CD4-positive, alpha-beta T cell treated with Interleukin-15 for 4 hours (primary cell): Measurements from ENCODE around the gene SYNE2.
A peak's percentile ranks its signal among the peaks of the same experiment; 100 is the strongest.

Experiments
- DNase-seq: peaks from one replicate; pipeline ENCODE4 v3.0.0-alpha.2; 2020; ENCODE audit warnings: low spot score

Gene SYNE2

DNA sequence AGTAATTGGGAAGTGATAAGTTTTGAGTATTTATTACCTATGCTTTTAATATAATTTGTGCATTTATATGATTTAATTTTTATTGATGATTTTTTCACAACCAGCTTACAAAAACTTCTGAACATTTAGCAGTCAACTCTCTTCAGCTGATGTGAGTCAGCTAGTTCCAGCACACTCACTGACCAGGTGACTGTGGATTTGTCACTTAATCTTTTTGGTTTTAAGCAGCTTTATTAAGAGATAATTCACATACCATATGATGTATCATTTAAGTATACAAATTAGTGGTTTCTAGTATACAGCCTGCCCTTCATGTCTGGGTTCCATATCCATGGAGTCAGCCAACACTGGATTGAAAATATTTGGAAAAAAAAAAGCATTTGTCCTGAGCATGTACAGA is 103.5 kb downstream of the SYNE2 start:
- no peak for DNase-seq

GRCh38 chr14:63960926-63961567 is 108.2 kb downstream of the SYNE2 start:
- no peak for DNase-seq

DNA sequence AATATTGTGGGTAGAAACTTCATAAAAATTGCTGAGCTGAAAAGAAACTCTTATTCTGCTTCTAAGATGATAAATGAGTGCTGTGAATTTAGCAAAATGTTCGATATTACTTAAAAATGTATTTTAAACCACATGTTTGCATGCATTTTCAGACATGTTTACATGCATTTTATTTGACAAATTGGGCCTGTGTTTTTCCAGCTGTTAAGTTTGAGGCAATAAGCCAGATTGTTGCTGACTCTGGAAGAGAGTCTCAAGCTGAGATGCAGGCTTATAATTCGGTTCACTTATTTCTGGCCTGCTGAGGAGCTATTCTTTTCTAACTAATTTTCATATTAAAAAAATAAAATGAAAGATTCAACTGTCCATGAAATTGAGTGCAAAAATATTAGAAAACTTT is 110.1 kb downstream of the SYNE2 start:
- DNase-seq, result no peak

GRCh38 chr14:63963439-63963838 is 110.6 kb downstream of the SYNE2 start:
- DNase-seq, result no peak

GRCh38 chr14:63964113-63964512 is 111.3 kb downstream of the SYNE2 start:
- DNase-seq, result no peak

DNA sequence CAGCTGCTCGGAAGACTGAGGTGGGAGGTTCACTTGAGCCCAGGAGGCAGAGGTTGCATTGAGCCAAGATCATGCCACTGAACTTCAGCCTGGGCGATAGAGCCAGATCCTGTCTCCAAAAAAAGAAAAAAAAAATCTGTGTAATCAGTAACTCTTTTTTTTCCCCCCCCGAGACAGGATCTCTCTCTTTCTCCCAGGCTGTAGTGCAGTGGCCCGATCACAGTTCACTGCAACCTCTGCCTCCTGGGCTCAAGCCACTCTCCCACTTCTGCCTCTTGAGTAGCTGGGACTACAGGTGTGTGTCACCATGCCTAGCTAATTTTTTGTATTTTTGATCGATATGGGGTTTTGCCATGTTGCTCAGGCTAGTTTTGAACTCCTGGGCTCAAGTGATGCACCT is 113.6 kb downstream of the SYNE2 start:
- no peak for DNase-seq

GRCh38 chr14:63972323-63972932 is 119.6 kb downstream of the SYNE2 start:
- no peak for DNase-seq

GRCh38 chr14:63974176-63974575 is 121.4 kb downstream of the SYNE2 start:
- DNase-seq, result no peak

DNA sequence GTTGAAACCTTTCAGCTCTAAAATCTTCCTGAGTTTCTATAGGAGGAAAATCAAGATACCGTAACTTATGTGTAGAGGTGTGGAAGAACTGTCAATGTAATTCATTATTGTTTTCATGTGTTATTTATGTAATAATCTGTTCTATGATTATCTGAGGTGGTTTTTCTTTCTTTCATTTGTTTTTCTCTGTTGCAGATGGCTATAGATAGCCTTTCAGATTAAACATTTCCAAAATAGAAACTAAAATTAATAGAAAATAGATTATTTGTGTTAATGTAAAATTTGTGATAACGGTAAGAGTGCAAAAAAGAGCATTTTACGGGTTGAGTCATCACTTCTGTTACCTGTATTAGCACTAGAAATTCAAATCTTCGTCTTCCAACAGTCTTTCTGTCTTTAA is 128.8 kb downstream of the SYNE2 start:
- no peak for DNase-seq

DNA sequence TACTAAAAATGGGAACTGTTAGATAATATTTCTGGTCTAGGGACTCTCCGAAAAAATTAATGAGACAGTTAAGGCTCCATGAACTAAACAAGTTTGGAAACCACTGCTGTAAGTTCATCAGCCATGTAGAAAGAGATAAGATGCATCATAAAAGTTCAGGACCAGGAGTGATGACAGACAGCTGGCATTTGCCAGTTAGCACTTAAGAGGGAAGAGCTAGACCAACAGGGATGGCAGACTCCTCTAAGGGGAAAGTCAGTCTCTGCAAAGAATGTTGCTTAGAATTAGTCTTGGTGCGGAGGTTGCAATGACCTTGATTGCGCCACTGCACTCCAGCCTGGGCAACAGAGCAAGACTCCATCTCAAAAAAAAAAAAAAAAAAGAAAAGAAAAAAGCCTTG is 129.4 kb downstream of the SYNE2 start:
- no peak for DNase-seq

GRCh38 chr14:63982629-63983028 is 129.8 kb downstream of the SYNE2 start:
- no peak for DNase-seq

DNA sequence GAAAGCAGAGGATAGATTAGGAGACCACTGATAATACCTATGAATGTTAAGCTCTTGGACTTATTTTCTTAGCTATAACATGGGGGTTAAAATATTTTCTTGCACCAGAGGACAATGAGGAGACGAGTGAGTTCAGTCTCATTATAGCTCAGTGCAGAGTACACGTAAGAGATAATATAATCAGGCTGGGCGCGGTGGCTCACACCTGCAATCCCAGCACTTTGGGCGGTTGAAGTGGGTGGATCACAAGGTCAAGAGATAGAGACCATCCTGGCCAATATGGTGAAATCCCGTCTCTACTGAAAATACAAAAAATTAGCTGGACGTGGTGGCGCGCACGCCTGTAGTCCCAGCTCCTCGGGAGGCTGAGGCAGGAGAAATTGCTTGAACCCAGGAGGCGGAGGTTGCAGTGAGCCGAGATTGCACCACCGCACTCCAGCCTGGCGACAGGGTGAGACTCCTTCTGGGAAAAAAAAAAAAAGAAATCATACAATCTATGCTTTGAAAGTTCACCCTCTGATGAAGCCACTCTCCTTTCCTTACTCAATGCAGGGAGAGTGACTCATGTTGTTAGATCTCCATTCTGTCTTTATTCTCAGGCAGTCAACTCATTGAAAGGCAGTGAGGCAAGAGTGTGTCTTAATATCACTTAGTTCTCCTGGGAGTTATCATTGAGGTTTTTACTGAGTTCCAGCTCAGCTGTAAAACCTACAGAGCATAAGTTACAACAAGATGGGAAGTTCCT is 134.2 kb downstream of the SYNE2 start:
- no peak for DNase-seq

DNA sequence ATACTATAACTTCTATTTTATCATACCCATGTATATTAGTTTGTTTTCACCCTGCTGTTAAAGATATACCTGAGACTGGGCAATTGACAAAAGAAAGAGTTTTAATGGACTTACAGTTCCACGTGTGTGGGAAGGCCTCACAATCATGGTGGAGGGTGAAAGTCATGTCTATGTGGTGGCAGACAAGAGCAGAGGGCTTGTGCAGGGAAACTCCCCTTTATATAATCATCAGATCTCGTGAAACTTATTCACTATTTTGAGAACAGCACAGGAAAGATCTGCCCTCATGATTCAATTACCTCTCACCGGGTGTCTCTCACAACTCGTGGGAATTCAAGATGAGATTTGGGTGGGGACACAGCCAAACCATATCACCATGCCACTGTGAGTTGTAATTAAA is 135.8 kb downstream of the SYNE2 start:
- DNase-seq, result peak; percentile 13

- no peak for DNase-seq
Measured at GRCh38 chr14:63991833-63992232, 139.0 kb downstream of the SYNE2 start.

GRCh38 chr14:63992858-63993257 is 140.1 kb downstream of the SYNE2 start:
- DNase-seq, result no peak

DNA sequence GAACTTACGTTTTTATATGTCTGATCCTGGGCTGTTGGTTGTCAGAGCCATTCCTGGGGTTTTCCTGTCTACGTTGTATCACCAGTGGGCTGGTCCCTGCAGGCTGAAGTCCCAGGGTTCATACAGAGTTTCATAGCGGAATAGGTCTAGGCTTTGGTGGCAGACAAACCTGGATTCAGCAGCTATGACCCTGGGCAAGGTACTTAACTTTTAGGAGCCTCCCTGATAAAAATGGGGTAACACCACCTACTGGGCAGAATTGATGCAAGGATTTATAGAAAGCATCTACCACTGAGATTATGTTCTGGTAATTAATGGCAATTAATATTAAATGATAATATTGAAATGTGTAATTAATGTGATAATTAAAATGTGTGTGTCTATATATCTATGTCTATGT is 141.2 kb downstream of the SYNE2 start:
- no peak for DNase-seq

GRCh38 chr14:63995285-63995684 is 142.5 kb downstream of the SYNE2 start:
- no peak for DNase-seq

DNA sequence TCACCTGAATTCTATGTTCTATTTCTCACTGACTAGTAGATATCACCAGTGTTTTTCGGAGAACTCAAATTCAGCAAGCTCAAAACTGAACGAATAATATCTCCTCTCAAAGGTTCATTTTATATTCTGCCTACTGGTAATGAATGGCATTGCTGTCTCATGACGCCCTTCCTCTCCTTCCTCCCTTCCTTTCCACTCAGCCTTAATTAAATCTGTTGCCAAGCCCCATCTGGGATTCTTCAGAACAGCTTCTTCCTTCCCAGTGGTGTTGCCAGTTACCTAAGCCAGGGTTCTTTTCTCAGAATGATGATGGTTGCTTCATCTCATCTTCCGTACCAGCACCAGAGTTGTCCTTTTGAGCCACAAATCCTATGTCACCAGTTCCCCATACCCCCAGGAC is 143.2 kb downstream of the SYNE2 start:
- no peak for DNase-seq

GRCh38 chr14:63996625-63997220 is 143.9 kb downstream of the SYNE2 start:
- DNase-seq, result no peak

DNA sequence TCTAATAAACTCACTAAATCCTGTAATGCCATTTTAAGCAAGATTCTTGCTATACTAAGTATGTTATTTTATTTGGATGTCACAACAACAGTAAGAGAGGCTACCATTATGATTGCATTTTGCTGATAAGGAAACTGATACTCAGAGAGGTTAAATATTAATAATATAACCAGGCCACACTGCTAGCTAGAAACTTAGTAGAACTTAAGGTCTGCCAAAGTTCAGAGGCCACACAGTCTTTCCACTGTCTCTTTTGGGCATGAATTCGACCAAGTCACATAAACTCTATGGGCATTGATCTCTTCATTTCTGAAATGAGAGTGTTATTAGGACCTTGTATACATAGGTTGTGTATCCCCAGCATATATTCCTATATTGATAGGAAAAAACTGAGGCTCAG is 147.9 kb downstream of the SYNE2 start:
- DNase-seq, result no peak

DNA sequence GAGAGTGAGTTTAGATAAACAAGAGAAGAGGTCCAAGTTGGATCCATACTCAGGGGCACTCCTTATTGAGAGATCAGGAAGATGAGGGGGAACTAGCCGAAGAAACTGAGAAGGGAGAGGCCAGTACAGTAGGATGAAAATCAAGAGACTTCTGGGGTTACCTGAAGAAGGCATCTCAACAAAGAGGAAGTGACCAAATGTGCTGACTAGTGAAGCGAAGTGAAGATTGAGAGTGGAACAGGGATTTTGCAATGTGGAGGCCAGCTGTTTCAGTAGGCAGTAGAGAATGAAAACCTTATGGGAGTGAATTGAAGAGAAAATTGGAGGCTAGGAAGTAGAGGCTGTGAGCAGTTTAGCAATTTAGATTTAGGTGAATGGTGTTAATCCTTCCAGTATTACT is 153.0 kb downstream of the SYNE2 start:
- no peak for DNase-seq

DNA sequence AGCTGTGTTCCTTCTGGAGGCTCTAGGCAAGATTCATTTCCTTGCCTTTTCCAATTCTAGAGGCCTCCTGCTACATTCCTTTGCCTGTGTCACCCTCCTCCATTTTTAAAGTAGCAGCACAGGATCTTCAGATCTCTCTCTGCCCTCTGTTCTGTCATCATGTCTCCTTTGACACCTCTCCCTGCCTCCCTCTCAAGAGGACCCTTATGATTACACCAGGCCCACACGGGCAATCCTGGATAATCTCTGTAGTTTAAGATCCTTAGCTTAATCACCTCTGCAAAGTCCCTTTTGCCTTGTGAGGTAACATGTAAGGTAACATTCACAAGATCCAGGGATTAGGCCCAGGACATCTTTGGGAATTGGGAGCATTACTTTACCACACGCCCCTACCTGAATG is 155.2 kb downstream of the SYNE2 start:
- DNase-seq, result no peak

DNA sequence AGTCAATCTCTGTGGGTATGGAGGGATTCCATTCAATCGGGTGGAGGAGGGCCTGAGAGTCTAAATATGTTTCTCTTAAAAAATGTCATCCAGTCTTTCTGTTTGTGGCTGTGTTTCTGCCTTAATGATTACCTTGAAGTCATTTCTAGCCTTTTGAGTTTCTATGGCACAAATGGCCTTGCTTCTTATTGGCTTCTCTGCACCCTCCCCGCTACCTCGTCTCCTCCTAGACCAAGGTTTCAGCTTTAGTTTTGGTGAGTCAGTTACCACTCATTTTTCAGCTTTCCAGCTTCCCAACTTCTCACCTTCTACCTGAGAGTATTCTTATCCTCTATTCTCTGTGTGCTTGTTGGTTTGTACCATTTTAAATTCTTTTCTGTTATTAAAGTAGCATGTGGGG is 159.2 kb downstream of the SYNE2 start:
- no peak for DNase-seq
